Measurements from ENCODE around the gene NDOR1.

DNA sequence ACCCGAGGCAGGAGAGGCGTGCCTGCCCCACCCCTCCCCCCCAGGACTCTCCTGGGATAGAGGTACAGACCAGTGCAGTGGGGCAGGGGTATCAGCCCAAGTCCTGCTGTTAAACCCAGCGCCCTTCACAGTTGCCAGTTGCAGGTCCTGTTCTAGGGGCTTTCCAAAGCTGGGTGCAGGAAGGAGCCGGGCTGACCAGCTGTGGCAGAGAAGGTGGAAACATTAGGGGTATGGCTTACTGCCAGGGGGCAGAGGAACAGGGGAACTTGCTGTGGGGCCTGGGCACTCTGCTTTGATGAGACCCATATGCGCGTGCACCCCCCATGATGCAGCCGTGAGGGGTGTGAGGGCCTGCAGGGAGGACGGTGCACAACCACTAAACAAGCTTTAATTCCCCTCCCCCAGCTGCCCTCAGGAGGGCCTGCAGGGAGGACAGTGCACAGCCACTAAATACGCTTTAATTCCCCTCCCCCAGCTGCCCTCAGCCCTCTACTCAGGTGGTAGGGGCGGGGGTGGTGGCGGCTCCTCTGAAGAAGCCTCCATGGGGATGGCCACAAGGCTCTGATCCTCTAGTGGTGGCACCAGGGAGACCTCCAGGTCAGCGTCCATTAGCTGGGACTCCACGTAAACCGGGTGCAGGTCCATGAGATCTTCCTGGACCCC, 34.9 kb upstream of the NDOR1 start:
- TF ChIP-seq, protein P1, sequence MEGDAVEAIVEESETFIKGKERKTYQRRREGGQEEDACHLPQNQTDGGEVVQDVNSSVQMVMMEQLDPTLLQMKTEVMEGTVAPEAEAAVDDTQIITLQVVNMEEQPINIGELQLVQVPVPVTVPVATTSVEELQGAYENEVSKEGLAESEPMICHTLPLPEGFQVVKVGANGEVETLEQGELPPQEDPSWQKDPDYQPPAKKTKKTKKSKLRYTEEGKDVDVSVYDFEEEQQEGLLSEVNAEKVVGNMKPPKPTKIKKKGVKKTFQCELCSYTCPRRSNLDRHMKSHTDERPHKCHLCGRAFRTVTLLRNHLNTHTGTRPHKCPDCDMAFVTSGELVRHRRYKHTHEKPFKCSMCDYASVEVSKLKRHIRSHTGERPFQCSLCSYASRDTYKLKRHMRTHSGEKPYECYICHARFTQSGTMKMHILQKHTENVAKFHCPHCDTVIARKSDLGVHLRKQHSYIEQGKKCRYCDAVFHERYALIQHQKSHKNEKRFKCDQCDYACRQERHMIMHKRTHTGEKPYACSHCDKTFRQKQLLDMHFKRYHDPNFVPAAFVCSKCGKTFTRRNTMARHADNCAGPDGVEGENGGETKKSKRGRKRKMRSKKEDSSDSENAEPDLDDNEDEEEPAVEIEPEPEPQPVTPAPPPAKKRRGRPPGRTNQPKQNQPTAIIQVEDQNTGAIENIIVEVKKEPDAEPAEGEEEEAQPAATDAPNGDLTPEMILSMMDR (IDR thresholded peaks at IDR 0.05; ENCODE audit: low read length) = no peak
- TF ChIP-seq EZH2 (IDR thresholded peaks at IDR 0.05; ENCODE audit: borderline replicate concordance, low read length) = no peak

Data from OCI-LY1 (cell line).